BJ (cell line): Measurements from ENCODE around the gene COPG2. TPM values are rescaled to one million over a fixed set of nuclear protein-coding genes. Genes with fewer than 3 reads are reported as not detected.
A peak's percentile ranks its signal among the peaks of the same experiment; 100 is the strongest.

Experiments
- CTCF ChIA-PET: fragments of 350-600 bp; formaldehyde crosslinking; extraction: SDS; loops from one replicate; lab custom pipeline; 2021; ENCODE audit warnings: antibody characterized with exemption, inconsistent platforms; lab: Yijun Ruan, JAX
- POLR2A ChIA-PET: fragments of 300-600 bp; sonication (Branson Sonifier 250); formaldehyde crosslinking; extraction: SDS; loops from one replicate; lab custom pipeline; 2021; ENCODE audit warnings: antibody characterized with exemption; lab: Charles Lee
- DNase-seq: peaks from one replicate; pipeline ENCODE4 v3.0.0-alpha.2; 2011; ENCODE audit warnings: low read depth
- H3K27me3 ChIP-seq: 2 replicates; pipeline ENCODE4 v1.6.0; 2011; ENCODE audit warnings: low read length; ENCODE audit not compliant: control insufficient read depth, insufficient read depth
- H3K36me3 ChIP-seq: 2 replicates; pipeline ENCODE4 v1.5.1; 2011; ENCODE audit warnings: low read length; ENCODE audit not compliant: control insufficient read depth, insufficient read depth
- H3K4me3 ChIP-seq: 2 replicates; pipeline ENCODE4 v1.5.1; 2011; ENCODE audit warnings: low read depth, mild to moderate bottlenecking, control low read depth, low read length
- CTCF ChIP-seq: IDR thresholded peaks from 2 replicates; pipeline ENCODE4 v1.5.1; 2011; ENCODE audit warnings: low read depth, mild to moderate bottlenecking, control low read depth, inconsistent platforms, low read length, moderate library complexity; ENCODE audit not compliant: insufficient read depth
- polyA plus RNA-seq: library from polyadenylated mRNA; depleted of rRNA; stranded (reverse); fragments of >200 nt; gene quantifications from 2 replicates; pipeline ENCODE4 v1.2.3, GENCODE V29; 2011

COPG2 gene
- polyA plus RNA-seq, 1 experiment: 22.1 TPM

- ChIA-PET CTCF (interaction anchor here (1.4 kb wide), 1 partner anchor 10 kb away, joined by 3 read pairs; no protein-coding TSS in a partner anchor), POLR2A (no interaction called here)
- no peak for DNase-seq
- no peaks in the 10 kb centered on the region for H3K27me3 ChIP-seq
- no peak for TF ChIP-seq CTCF
- H3K36me3 ChIP-seq: no peaks in the 10 kb centered on the region
- peak overlapping the region; percentile 93 for H3K4me3 ChIP-seq
These were observed 645 bp upstream of the COPG2 start for GRCh38 chr7:130669085-130669700.

GRCh38 chr7:130667593-130668257, 823 bp downstream of the COPG2 start:
- DNase-seq: no peak

GRCh38 chr7:130662426-130662825, 6.1 kb downstream of the COPG2 start:
- DNase-seq: no peak
- POLR2A ChIA-PET: no interaction called here
- Histone ChIP-seq H3K36me3 (no peaks in the 10 kb centered on the region), H3K27me3 (no peaks in the 10 kb centered on the region), H3K4me3 (no peak overlapping the region)
- CTCF ChIA-PET: interaction anchor here (0.6 kb wide), 1 partner anchor 545 kb away, joined by 3 read pairs; no protein-coding TSS in a partner anchor
- TF ChIP-seq CTCF: no peak

More at GRCh38 chr7:130667593-130668257, 823 bp downstream of the COPG2 start:
- CTCF ChIA-PET: interaction anchor here (1.1 to 1.4 kb wide), 2 partner anchors 13 to 91 kb away, joined by 4 read pairs; no protein-coding TSS in a partner anchor
- Histone ChIP-seq H3K4me3 (peak overlapping the region; percentile 93), H3K36me3 (no peaks in the 10 kb centered on the region), H3K27me3 (no peaks in the 10 kb centered on the region)
- no peak for TF ChIP-seq CTCF
- POLR2A ChIA-PET: no interaction called here

- CTCF ChIA-PET: no interaction called here
These were observed 13.3 kb downstream of the COPG2 start for GRCh38 chr7:130655286-130655685.

More at GRCh38 chr7:130655286-130655685, 13.3 kb downstream of the COPG2 start:
- POLR2A ChIA-PET: no interaction called here
- no peak for DNase-seq
- TF ChIP-seq CTCF: no peak
- Histone ChIP-seq H3K4me3 (no peak overlapping the region), H3K36me3 (no peaks in the 10 kb centered on the region), H3K27me3 (no peaks in the 10 kb centered on the region)
